ENCODE data around the gene CLDND1. TPM values are rescaled to one million over a fixed set of nuclear protein-coding genes. Genes with fewer than 3 reads are reported as not detected.
A peak's percentile ranks its signal among the peaks of the same experiment; 100 is the strongest.

The CLDND1 gene
- total and polyA plus RNA-seq, 10 of the 15 experiments (the other 5 are each of a cell fraction or from before 2014, with no cell fraction given) = 97.8 to 225 (median 152) TPM

- TF ChIP-seq CBFB (IDR thresholded peaks at IDR 0.05; ENCODE audit: low read depth) = peak; percentile 94
- TF ChIP-seq USF1 (IDR thresholded peaks at IDR 0.05; ENCODE audit: borderline replicate concordance, extremely low read length, insufficient read depth, low read depth, low read length) = no peak
- no peak for TF ChIP-seq ZBTB11 (CRISPR knock-in tag; IDR thresholded peaks at IDR 0.05)
- TF ChIP-seq IRF5 (IDR thresholded peaks at IDR 0.05; ENCODE audit: borderline replicate concordance) = no peak
- TF ChIP-seq REST (IDR thresholded peaks at IDR 0.05; ENCODE audit: low read depth, low read length) = no peak
- TF ChIP-seq HDAC2 (IDR thresholded peaks at IDR 0.05) = no peak
- TF ChIP-seq BMI1 (IDR thresholded peaks at IDR 0.05; ENCODE audit: borderline replicate concordance) = peak; percentile 80
- no peak for TF ChIP-seq MYC (IDR thresholded peaks at IDR 0.05; ENCODE audit: insufficient read depth, insufficient read length, insufficient replicate concordance, low read length, severe bottlenecking)
- TF ChIP-seq SMARCA5 (IDR thresholded peaks at IDR 0.05) = no peak; the same call in 1 of the 2 replicates
- peak; percentile 58; the same call in 1 of the 2 replicates for TF ChIP-seq ZNF217 (IDR thresholded peaks at IDR 0.05)
- peak; percentile 93 for TF ChIP-seq ATF7 (IDR thresholded peaks at IDR 0.05; ENCODE audit: low read depth)
- 0 out of 2 replicates have a peak, but pooled peaks have one; percentile 31 for TF ChIP-seq POLR2AphosphoS2 (IDR thresholded peaks at IDR 0.05; ENCODE audit: low read depth, low read length)
- no peak for TF ChIP-seq NFYA (IDR thresholded peaks at IDR 0.05; ENCODE audit: borderline replicate concordance, low read depth, low read length)
- TF ChIP-seq STAT3 (IDR thresholded peaks at IDR 0.05; ENCODE audit: low read depth, low read length) = no peak
- TF ChIP-seq SRF (IDR thresholded peaks at IDR 0.05; ENCODE audit: low read depth in 2 of 2, low read length in 2 of 2) = no peak
- peak; percentile 66 for TF ChIP-seq SPI1 (IDR thresholded peaks at IDR 0.05; ENCODE audit: borderline replicate concordance, insufficient read depth, low read depth, low read length)
- TF ChIP-seq BCL3 (IDR thresholded peaks at IDR 0.05; ENCODE audit: borderline replicate concordance, insufficient read depth, low read depth, low read length, poor library complexity, severe bottlenecking) = peak; percentile 76
- peak; percentile 91 for TF ChIP-seq JUNB (IDR thresholded peaks at IDR 0.05)
- no peak for TF ChIP-seq RAD21 (IDR thresholded peaks at IDR 0.05; ENCODE audit: insufficient read depth, low read depth, low read length)
Measured at GRCh38 chr3:98563661-98564281, 41.1 kb upstream of the CLDND1 start (continued).
